Measurements from ENCODE around the gene OR2L8. TPM values are rescaled to one million over a fixed set of nuclear protein-coding genes. Genes with fewer than 3 reads are reported as not detected.

Gene OR2L8
- total RNA-seq, 1 donor from 2014 or later = not detected

- ATAC-seq (no peak), DNase-seq (no peak)
- intact Hi-C loops (cut with DNase I) = no loop called here
- Histone ChIP-seq H3K27me3 (no peaks in the 10 kb centered on the region), H3K27ac (no peak overlapping the region), H3K9me3 (no peaks in the 10 kb centered on the region), H3K36me3 (no peaks in the 10 kb centered on the region), H3K4me1 (no peaks in the 10 kb centered on the region), H3K4me3 (no peak overlapping the region)
- no peak for TF ChIP-seq CTCF (IDR thresholded peaks at IDR 0.05)
Observed at GRCh38 chr1:247908766-247909165, 39.9 kb upstream of the OR2L8 start.

- DNase-seq (no peak), ATAC-seq (no peak)
- H3K4me3 ChIP-seq = no peak overlapping the region
- TF ChIP-seq CTCF (IDR thresholded peaks at IDR 0.05) = no peak
- H3K9me3 ChIP-seq = no peaks in the 10 kb centered on the region
- no peaks in the 10 kb centered on the region for H3K36me3 ChIP-seq
- H3K27me3 ChIP-seq = no peaks in the 10 kb centered on the region
- intact Hi-C loops (cut with DNase I) = no loop called here
- no peak overlapping the region for H3K27ac ChIP-seq
- H3K4me1 ChIP-seq = no peaks in the 10 kb centered on the region
Observed at GRCh38 chr1:247913786-247914185, 34.9 kb upstream of the OR2L8 start.

GRCh38 chr1:247914941-247915662 lies 33.6 kb upstream of the OR2L8 start:
- Histone ChIP-seq H3K36me3 (no peaks in the 10 kb centered on the region), H3K9me3 (no peaks in the 10 kb centered on the region), H3K27me3 (no peaks in the 10 kb centered on the region), H3K27ac (no peak overlapping the region), H3K4me1 (no peaks in the 10 kb centered on the region), H3K4me3 (no peak overlapping the region)
- no peak for DNase-seq
- intact Hi-C loops (cut with DNase I) = no loop called here
- TF ChIP-seq CTCF (IDR thresholded peaks at IDR 0.05) = no peak
- ATAC-seq = peak; percentile 43

- H3K4me3 ChIP-seq = no peak within 1 kb of the TSS
- DNase-seq = no peak
- no peaks in the 10 kb centered on the region for H3K9me3 ChIP-seq
- intact Hi-C loops (cut with DNase I) = no loop called here
- no peaks in the 10 kb centered on the region for H3K4me1 ChIP-seq
- TF ChIP-seq CTCF (IDR thresholded peaks at IDR 0.05) = no peak
- no peaks in the 10 kb centered on the region for H3K27me3 ChIP-seq
- H3K27ac ChIP-seq = no peak within 1 kb of the TSS
- no peak for ATAC-seq
- no peaks in the 10 kb centered on the region for H3K36me3 ChIP-seq
Observed at GRCh38 chr1:247919952-247920351, 28.7 kb upstream of the OR2L8 start, which contains the start of gene OR2T8. OR2T8 (plus strand) TSS chr1:247920252; CDS start chr1:247921018, 766 bp downstream.

- no peaks in the 10 kb centered on the region for H3K36me3 ChIP-seq
- intact Hi-C loops (cut with DNase I) = no loop called here
- DNase-seq = no peak
- no peaks in the 10 kb centered on the region for H3K4me1 ChIP-seq
- H3K27ac ChIP-seq = no peak overlapping the region
- no peaks in the 10 kb centered on the region for H3K27me3 ChIP-seq
- TF ChIP-seq CTCF (IDR thresholded peaks at IDR 0.05) = no peak
- H3K4me3 ChIP-seq = no peak overlapping the region
- no peak for ATAC-seq
- H3K9me3 ChIP-seq = no peaks in the 10 kb centered on the region
Observed at GRCh38 chr1:247923941-247924340, 24.7 kb upstream of the OR2L8 start.
